NCI-H345 treated with DMSO at 0.1 percent for 48 hours (cell line): ENCODE results near the gene POU2F2.

Experiments
- DNase-seq: peaks from one replicate; lab custom pipeline; 2025; ENCODE audit not compliant: unreplicated experiment; lab: John Stamatoyannopoulos, UW

Gene POU2F2

GRCh38 chr19:42155796-42156195, 23.6 kb upstream of the POU2F2 start:
- no peak for DNase-seq

- DNase-seq: no peak
Observed at GRCh38 chr19:42154471-42155323, 22.5 kb upstream of the POU2F2 start.

- no peak for DNase-seq
Observed at GRCh38 chr19:42153672-42154433, 21.6 kb upstream of the POU2F2 start.

GRCh38 chr19:42152910-42153671, 20.8 kb upstream of the POU2F2 start:
- DNase-seq: no peak

- DNase-seq: no peak
Observed at GRCh38 chr19:42151782-42152684, 19.8 kb upstream of the POU2F2 start.

- no peak for DNase-seq
Observed at GRCh38 chr19:42150911-42151361, 18.7 kb upstream of the POU2F2 start.

- DNase-seq: no peak
Observed at GRCh38 chr19:42150364-42150763, 18.1 kb upstream of the POU2F2 start.

- DNase-seq: no peak
Observed at GRCh38 chr19:42149447-42150202, 17.4 kb upstream of the POU2F2 start.

GRCh38 chr19:42148266-42148665, 16.0 kb upstream of the POU2F2 start:
- no peak for DNase-seq

- DNase-seq: no peak
Observed at GRCh38 chr19:42143341-42144234, 11.3 kb upstream of the POU2F2 start.

GRCh38 chr19:42140125-42140754, 8.0 kb upstream of the POU2F2 start:
- DNase-seq: no peak

GRCh38 chr19:42134535-42135070, 2.4 kb upstream of the POU2F2 start:
- DNase-seq: no peak

- DNase-seq: peak; percentile 25
Observed at GRCh38 chr19:42132851-42133528, 744 bp upstream of the POU2F2 start.

GRCh38 chr19:42131149-42132029, 857 bp downstream of the POU2F2 start:
- no peak for DNase-seq

- no peak for DNase-seq
Observed at GRCh38 chr19:42130254-42130573, 2.0 kb downstream of the POU2F2 start.

GRCh38 chr19:42129399-42130253, 2.6 kb downstream of the POU2F2 start:
- no peak for DNase-seq
